Measurements from ENCODE around the gene TOP2B. TPM values are rescaled to one million over a fixed set of nuclear protein-coding genes. Genes with fewer than 3 reads are reported as not detected.

TOP2B gene
- total and polyA plus RNA-seq, 4 donors = 13.5 to 52.9 (median 34.5) TPM

- Histone ChIP-seq H3K36me3 (ENCODE audit: control insufficient read depth in 4 of 4, insufficient read depth in 3 of 4, low read depth in 1 of 4, low read length in 3 of 4) (no peaks in the 10 kb centered on the region), H3K9me3 (ENCODE audit: control insufficient read depth in 4 of 4, low read length in 3 of 4) (no peaks in the 10 kb centered on the region), H3K27ac (ENCODE audit: low read depth in 1 of 2, low read length in 2 of 2) (no peak overlapping the region), H3K9ac (ENCODE audit: low read depth in 1 of 2, low read length in 2 of 2) (no peak overlapping the region), H3K27me3 (ENCODE audit: control insufficient read depth in 4 of 4, insufficient read depth in 4 of 4, low read length in 3 of 4) (no peaks in the 10 kb centered on the region), H3K4me1 (ENCODE audit: control insufficient read depth in 4 of 4, insufficient read depth in 4 of 4, low read length in 3 of 4) (no peaks in the 10 kb centered on the region), H3K4me3 (ENCODE audit: low read depth in 1 of 3, low read length in 3 of 3) (no peak overlapping the region)
- WGBS = 91% methylated on average over 8 of the region's 8 CpGs
- no peak for TF ChIP-seq FOXA1 (IDR thresholded peaks at IDR 0.05)
- TF ChIP-seq ATF3 (IDR thresholded peaks at IDR 0.05) = no peak
- no peak for TF ChIP-seq RAD21 (IDR thresholded peaks at IDR 0.05)
- TF ChIP-seq TAF1 (conservative IDR thresholded peaks at IDR 0.05) = no peak
- TF ChIP-seq GABPA (IDR thresholded peaks at IDR 0.05 in 1 of 2, conservative IDR thresholded peaks at IDR 0.05 in 1 of 2) = no peak
- no peak for TF ChIP-seq RXRA (IDR thresholded peaks at IDR 0.05)
- no peak for TF ChIP-seq NR2F2 (IDR thresholded peaks at IDR 0.05)
- no peak for TF ChIP-seq CTCF (IDR thresholded peaks at IDR 0.05; ENCODE audit: low read depth, low read length, missing input control)
- TF ChIP-seq JUND (IDR thresholded peaks at IDR 0.05) = no peak
- DNase-seq (ENCODE audit: low spot score) = no peak
Measured at GRCh38 chr3:25580534-25580933, 84.2 kb downstream of the TOP2B start.

- no peak overlapping the region for H3K9ac ChIP-seq (ENCODE audit: low read depth in 1 of 2, low read length in 2 of 2)
- H3K27me3 ChIP-seq (ENCODE audit: control insufficient read depth in 4 of 4, insufficient read depth in 4 of 4, low read length in 3 of 4) = no peaks in the 10 kb centered on the region
- no peaks in the 10 kb centered on the region for H3K9me3 ChIP-seq (ENCODE audit: control insufficient read depth in 4 of 4, low read length in 3 of 4)
- H3K36me3 ChIP-seq (ENCODE audit: control insufficient read depth in 4 of 4, insufficient read depth in 3 of 4, low read depth in 1 of 4, low read length in 3 of 4) = no peaks in the 10 kb centered on the region
- no peak for DNase-seq (ENCODE audit: low spot score)
- H3K4me1 ChIP-seq (ENCODE audit: control insufficient read depth in 4 of 4, insufficient read depth in 4 of 4, low read length in 3 of 4) = no peaks in the 10 kb centered on the region
- WGBS = 97% methylated on average over 10 of the region's 10 CpGs
- no peak overlapping the region for H3K4me3 ChIP-seq (ENCODE audit: low read depth in 1 of 3, low read length in 3 of 3)
- no peak overlapping the region for H3K27ac ChIP-seq (ENCODE audit: low read depth in 1 of 2, low read length in 2 of 2)
- TF ChIP-seq RAD21 (IDR thresholded peaks at IDR 0.05) (no peak), FOXA2 (IDR thresholded peaks at IDR 0.05) (no peak), SP1 (IDR thresholded peaks at IDR 0.05) (no peak), YY1 (IDR thresholded peaks at IDR 0.05) (no peak), JUND (IDR thresholded peaks at IDR 0.05) (no peak), MAX (IDR thresholded peaks at IDR 0.05) (no peak), GABPA (IDR thresholded peaks at IDR 0.05 in 1 of 2, conservative IDR thresholded peaks at IDR 0.05 in 1 of 2) (no peak), HNF4A (conservative IDR thresholded peaks at IDR 0.05) (no peak), RXRA (IDR thresholded peaks at IDR 0.05) (no peak), HNF4G (IDR thresholded peaks at IDR 0.05) (no peak), ZBTB33 (IDR thresholded peaks at IDR 0.05) (no peak), FOXA1 (IDR thresholded peaks at IDR 0.05) (no peak), TAF1 (conservative IDR thresholded peaks at IDR 0.05) (no peak), ATF3 (IDR thresholded peaks at IDR 0.05) (no peak), NR2F2 (IDR thresholded peaks at IDR 0.05) (no peak), REST (IDR thresholded peaks at IDR 0.05) (no peak)
Measured at GRCh38 chr3:25578059-25578458, 86.6 kb downstream of the TOP2B start.
